B cell (primary cell): Measurements from ENCODE around the gene KREMEN2. TPM values are rescaled to one million over a fixed set of nuclear protein-coding genes. Genes with fewer than 3 reads are reported as not detected.

ENCODE experiments used
- ATAC-seq: fragments of 200-7000 bp; cut with Tn5 transposase; one replicate; pipeline ENCODE4 v1.10.0; 2021; ENCODE audit warnings: low read depth, mild to moderate bottlenecking, moderate number of reproducible peaks, moderate library complexity
- CTCF ChIA-PET: fragments of 350-600 bp; sonication (Branson Sonifier 250); formaldehyde crosslinking; loops from one replicate; lab custom pipeline; 2021; ENCODE audit warnings: antibody characterized with exemption, inconsistent platforms; lab: Charles Lee
- POLR2A ChIA-PET: fragments of 350-600 bp; sonication (Branson Sonifier 250); formaldehyde crosslinking; loops from one replicate; lab custom pipeline; 2021; ENCODE audit warnings: antibody characterized with exemption; lab: Charles Lee
- DNase-seq: peaks from one replicate; pipeline ENCODE4 v3.0.0; 2013
- H2AFZ ChIP-seq: 2 replicates; pipeline ENCODE4 v1.6.1; 2012; ENCODE audit warnings: mild to moderate bottlenecking, low read depth, low read length; ENCODE audit not compliant: insufficient read depth, poor library complexity, severe bottlenecking
- H3K27ac ChIP-seq, 2 donors: 1 replicate in 1 of 2; 2 replicates in 1 of 2; pipeline ENCODE4 v1.5.1; 2012 to 2013; ENCODE audit warnings: low read length in 2 of 2, mild to moderate bottlenecking in 2 of 2, moderate library complexity in 1 of 2
- H3K27me3 ChIP-seq, 4 experiments: fragments of 200-600 bp in 1 of 4; sonication (generic) in 1 of 4; replicated peaks in 1 of 4; 1 replicate in 2 of 4; 2 replicates in 2 of 4; pipeline versions ENCODE4 v1.6.1 to v1.7.0; 2013 to 2016; ENCODE audit warnings: low read length in 3 of 4, mild to moderate bottlenecking in 2 of 4, mixed read lengths in 1 of 4, moderate library complexity in 1 of 4; ENCODE audit not compliant: insufficient read depth in 4 of 4, control insufficient read depth in 3 of 4; ENCODE audit errors: control extremely low read depth in 1 of 4
- H3K36me3 ChIP-seq, 2 experiments: replicated peaks in 1 of 2; 1 replicate in 1 of 2; 2 replicates in 1 of 2; pipeline versions ENCODE4 v1.6.1 to v1.7.1; 2013; ENCODE audit warnings: low read length in 1 of 2; ENCODE audit not compliant: insufficient read depth in 2 of 2, control insufficient read depth in 1 of 2; ENCODE audit errors: control extremely low read depth in 1 of 2, extremely low read depth in 1 of 2
- H3K4me1 ChIP-seq, 2 donors: fragments of 200-600 bp in 1 of 2; sonication (generic) in 1 of 2; 1 replicate in 1 of 2; 2 replicates in 1 of 2; pipeline versions ENCODE4 v1.5.1 to v1.6.1; 2013 to 2017; ENCODE audit warnings: low read length in 2 of 2; ENCODE audit not compliant: control insufficient read depth in 2 of 2, insufficient read depth in 2 of 2
- H3K4me2 ChIP-seq: replicated peaks from 2 replicates; pipeline ENCODE3; 2012; ENCODE audit warnings: mild to moderate bottlenecking, low read depth, low read length; ENCODE audit not compliant: poor library complexity, severe bottlenecking
- H3K4me3 ChIP-seq, 5 experiments: fragments of 200-600 bp in 1 of 5; sonication (generic) in 1 of 5; 1 replicate in 3 of 5; 2 replicates in 2 of 5; pipeline versions ENCODE4 v1.5.1 to v1.7.0; 2011 to 2016; ENCODE audit warnings: low read length in 4 of 5, mild to moderate bottlenecking in 4 of 5, low read depth in 2 of 5, control low read depth in 1 of 5, moderate library complexity in 1 of 5; ENCODE audit not compliant: insufficient read depth in 1 of 5; ENCODE audit errors: control extremely low read depth in 1 of 5, extremely low read depth in 1 of 5
- H3K79me2 ChIP-seq: fragments of 200-600 bp; sonication (generic); one replicate; pipeline ENCODE4 v1.6.0; 2016; ENCODE audit warnings: low read length; ENCODE audit not compliant: control insufficient read depth, insufficient read depth
- H3K9ac ChIP-seq: fragments of 200-600 bp; sonication (generic); 2 replicates; pipeline ENCODE4 v1.6.1; 2017; ENCODE audit warnings: mild to moderate bottlenecking, low read length, moderate library complexity
- H3K9me3 ChIP-seq, 3 donors: one replicate each; pipeline versions ENCODE4 v1.6.1 to v1.7.1; 2013; ENCODE audit warnings: low read length in 2 of 3; ENCODE audit not compliant: control insufficient read depth in 2 of 3, insufficient read depth in 1 of 3; ENCODE audit errors: control extremely low read depth in 1 of 3
- H4K20me1 ChIP-seq: 2 replicates; pipeline ENCODE4 v1.6.0; 2012; ENCODE audit warnings: mild to moderate bottlenecking, low read length; ENCODE audit not compliant: insufficient read depth, control insufficient read depth, poor library complexity, severe bottlenecking
- H3K27ac Mint-ChIP-seq: one replicate; pipeline ENCODE4 v1.8.0; 2021; ENCODE audit warnings: mixed read lengths
- H3K27me3 Mint-ChIP-seq: one replicate; pipeline ENCODE4 v1.8.0; 2021; ENCODE audit warnings: mixed read lengths
- H3K4me1 Mint-ChIP-seq: one replicate; pipeline ENCODE4 v1.8.0; 2021; ENCODE audit warnings: mixed read lengths
- H3K4me3 Mint-ChIP-seq: one replicate; pipeline ENCODE4 v1.8.0; 2021; ENCODE audit warnings: mixed read lengths
- H3K9me3 Mint-ChIP-seq: one replicate; pipeline ENCODE4 v1.8.0; 2022; ENCODE audit warnings: mixed read lengths; ENCODE audit not compliant: insufficient read depth
- CTCF ChIP-seq: fragments of 200-600 bp; IDR thresholded peaks from one replicate; pipeline ENCODE4 v1.8.0; 2022; ENCODE audit warnings: antibody characterized with exemption, mild to moderate bottlenecking
- EZH2 ChIP-seq: IDR thresholded peaks from 2 replicates; pipeline ENCODE4 v1.6.1; 2012; ENCODE audit warnings: borderline replicate concordance, low read depth, mild to moderate bottlenecking, moderate library complexity, low read length; ENCODE audit not compliant: insufficient read depth, poor library complexity, severe bottlenecking
- WGBS: methylation state at CpG from one replicate; pipeline ENCODE4 v1.1.5; 2013; ENCODE audit warnings: missing lambda C conversion rate; ENCODE audit not compliant: insufficient coverage; 5-methylcytosine and 5-hydroxymethylcytosine counted together
- intact Hi-C: fragments of 100-400 bp; cut with micrococcal nuclease; formaldehyde crosslinking; loops from one replicate; pipeline ENCODE4 v1.10.0; 2022
- polyA plus RNA-seq: library from polyadenylated mRNA; depleted of rRNA; stranded (reverse); fragments of >200 nt; gene quantifications from 2 replicates; pipeline ENCODE4 v1.2.3, GENCODE V29; 2012
- total RNA-seq, 2 donors: library from RNA; stranded (reverse); fragments of 120-200 nt in 1 of 2; gene quantifications; 1 replicate in 1 of 2; 2 replicates in 1 of 2; pipeline versions ENCODE4 v1.2.3 to v1.2.4, GENCODE V29; 2013 to 2022

KREMEN2 gene
- total and polyA plus RNA-seq, 2 donors (not counting 1 experiment from before 2014, with no cell fraction given): 0.17 to 1.1 TPM

- ChIA-PET CTCF (no interaction called here), POLR2A (no interaction called here)
- no peaks in the 10 kb centered on the region for H4K20me1 ChIP-seq
- WGBS: 95% methylated on average over 19 of the region's 19 CpGs
- H3K27ac ChIP-seq: no peak overlapping the region
- H3K4me1 Mint-ChIP-seq: no peaks in the 10 kb centered on the region
- H3K4me2 ChIP-seq: no peak overlapping the region
- intact Hi-C loops: no loop called here
- no peak overlapping the region for H2AFZ ChIP-seq
- H3K9ac ChIP-seq: no peak overlapping the region
- no peak for DNase-seq
- H3K4me1 ChIP-seq: peaks cover 9 to 15% of the 10 kb centered on the region in 2 donors
- H3K9me3 Mint-ChIP-seq: no peaks in the 10 kb centered on the region
- H3K4me3 Mint-ChIP-seq: no peak overlapping the region
- no peak overlapping the region for H3K4me3 ChIP-seq
- H3K36me3 ChIP-seq: peaks cover 0 to 3% of the 10 kb centered on the region in 2 experiments
- TF ChIP-seq CTCF (no peak), EZH2 (no peak)
- H3K27ac Mint-ChIP-seq: no peak overlapping the region
- H3K27me3 Mint-ChIP-seq: no peaks in the 10 kb centered on the region
- no peaks in the 10 kb centered on the region for H3K9me3 ChIP-seq
- no peaks in the 10 kb centered on the region for H3K79me2 ChIP-seq
- peaks cover 0 to 6% (median 1%) of the 10 kb centered on the region in 4 experiments for H3K27me3 ChIP-seq
- ATAC-seq: no peak
Measured at GRCh38 chr16:2949705-2950352, 14.2 kb upstream of the KREMEN2 start.

GRCh38 chr16:2950353-2950724 is 13.7 kb upstream of the KREMEN2 start:
- H3K4me3 ChIP-seq: no peak overlapping the region
- no peaks in the 10 kb centered on the region for H3K9me3 ChIP-seq
- no peak for ATAC-seq
- CTCF ChIA-PET: no interaction called here
- peaks cover 9 to 16% of the 10 kb centered on the region in 2 donors for H3K4me1 ChIP-seq
- H3K27me3 ChIP-seq: peaks cover 0 to 10% (median 1%) of the 10 kb centered on the region in 4 experiments
- no peak overlapping the region for H3K9ac ChIP-seq
- Mint-ChIP-seq H3K27me3 (no peaks in the 10 kb centered on the region), H3K4me1 (no peaks in the 10 kb centered on the region), H3K9me3 (no peaks in the 10 kb centered on the region), H3K27ac (no peak overlapping the region), H3K4me3 (no peak overlapping the region)
- H2AFZ ChIP-seq: no peak overlapping the region
- POLR2A ChIA-PET: no interaction called here
- H3K36me3 ChIP-seq: peaks cover 0 to 3% of the 10 kb centered on the region in 2 experiments
- H3K27ac ChIP-seq: no peak overlapping the region
- H4K20me1 ChIP-seq: no peaks in the 10 kb centered on the region
- no peak overlapping the region for H3K4me2 ChIP-seq
- no peaks in the 10 kb centered on the region for H3K79me2 ChIP-seq
- DNase-seq: no peak
- intact Hi-C loops: no loop called here
- WGBS: 94% methylated on average over 13 of the region's 13 CpGs
- TF ChIP-seq EZH2 (no peak), CTCF (no peak)
